Natural killer cell (primary cell): Measurements from ENCODE around the gene CES2. TPM values are rescaled to one million over a fixed set of nuclear protein-coding genes. Genes with fewer than 3 reads are reported as not detected.

Source experiments
- ATAC-seq, 3 donors: fragments of 150-1000 bp in 2 of 3; fragments of 200-7000 bp in 1 of 3; cut with Tn5 transposase; 1 replicate in 1 of 3; 2 replicates in 2 of 3; pipeline ENCODE4 v1.10.0; 2021; ENCODE audit warnings: mild to moderate bottlenecking in 2 of 3, moderate library complexity in 2 of 3
- DNase-seq, 2 donors: peaks; one replicate each; pipeline versions ENCODE4 v3.0.0 to v3.0.0-alpha.2; 2013 to 2021; ENCODE audit warnings: mixed read lengths in 1 of 2
- H3K27ac ChIP-seq: one replicate; pipeline ENCODE4 v1.5.1; 2013; ENCODE audit warnings: mild to moderate bottlenecking, low read length
- H3K27me3 ChIP-seq: one replicate; pipeline ENCODE4 v1.6.1; 2013; ENCODE audit warnings: low read length; ENCODE audit not compliant: control insufficient read depth, insufficient read depth
- H3K36me3 ChIP-seq: one replicate; pipeline ENCODE4 v1.6.1; 2013; ENCODE audit warnings: low read length; ENCODE audit not compliant: control insufficient read depth, insufficient read depth
- H3K4me1 ChIP-seq: one replicate; pipeline ENCODE4 v1.6.1; 2013; ENCODE audit warnings: low read length; ENCODE audit not compliant: control insufficient read depth, insufficient read depth
- H3K4me3 ChIP-seq: one replicate; pipeline ENCODE4 v1.5.1; 2013; ENCODE audit warnings: low read length
- H3K9me3 ChIP-seq: one replicate; pipeline ENCODE4 v1.6.1; 2013; ENCODE audit warnings: low read length; ENCODE audit not compliant: control insufficient read depth, insufficient read depth
- H3K27ac Mint-ChIP-seq, 2 donors: one replicate each; pipeline ENCODE4 v1.8.0; 2022; ENCODE audit warnings: mild to moderate bottlenecking in 2 of 2, mixed read lengths in 2 of 2, moderate library complexity in 1 of 2
- H3K27me3 Mint-ChIP-seq, 2 donors: one replicate each; pipeline ENCODE4 v1.8.0; 2022; ENCODE audit warnings: low read depth in 2 of 2, mixed read lengths in 2 of 2
- H3K36me3 Mint-ChIP-seq: one replicate; pipeline ENCODE4 v1.8.0; 2022; ENCODE audit warnings: mixed read lengths
- H3K4me1 Mint-ChIP-seq, 2 donors: one replicate each; pipeline ENCODE4 v1.8.0; 2022; ENCODE audit warnings: mixed read lengths in 2 of 2
- H3K4me3 Mint-ChIP-seq: one replicate; pipeline ENCODE4 v1.8.0; 2022; ENCODE audit warnings: mild to moderate bottlenecking, moderate library complexity, mixed read lengths
- H3K9me3 Mint-ChIP-seq, 2 donors: one replicate each; pipeline ENCODE4 v1.8.0; 2022; ENCODE audit warnings: mixed read lengths in 2 of 2
- CTCF ChIP-seq: fragments of 200-600 bp; IDR thresholded peaks from one replicate; pipeline ENCODE4 v1.8.0; 2022; ENCODE audit warnings: antibody characterized with exemption
- WGBS: methylation state at CpG from one replicate; pipeline ENCODE4 v1.1.7; 2013; ENCODE audit warnings: missing lambda C conversion rate; ENCODE audit not compliant: insufficient coverage; 5-methylcytosine and 5-hydroxymethylcytosine counted together
- intact Hi-C: fragments of 100-400 bp; cut with micrococcal nuclease; formaldehyde crosslinking; loops from one replicate; pipeline ENCODE4 v1.14.2; 2022
- total RNA-seq, 4 donors: library from RNA; stranded (reverse); fragments of 120-200 nt in 1 of 4; gene quantifications; one replicate each; pipeline versions ENCODE4 v1.2.3 to v1.2.4, GENCODE V29; 2013 to 2022

The CES2 gene
- total RNA-seq, 3 donors from 2014 or later (not counting 1 experiment from before 2014, with no cell fraction given), result 26.9 to 33.6 (median 33.1) TPM

- peaks cover 7% of the 10 kb centered on the region for H3K4me1 ChIP-seq
- no peaks in the 10 kb centered on the region for H3K36me3 ChIP-seq
- no peak overlapping the region for H3K4me3 ChIP-seq
- peaks cover 13% of the 10 kb centered on the region for H3K27me3 ChIP-seq
- H3K27me3 Mint-ChIP-seq, result peaks cover 10 to 26% of the 10 kb centered on the region in 2 donors
- intact Hi-C loops, result no loop called here
- no peaks in the 10 kb centered on the region for H3K9me3 Mint-ChIP-seq
- no peaks in the 10 kb centered on the region for H3K9me3 ChIP-seq
- no peak overlapping the region for H3K27ac ChIP-seq
- no peak for DNase-seq
- H3K4me3 Mint-ChIP-seq, result no peak overlapping the region
- no peaks in the 10 kb centered on the region for H3K36me3 Mint-ChIP-seq
- WGBS, result 58% methylated on average over 2 of the region's 2 CpGs
- no peak for TF ChIP-seq CTCF
- peaks cover 0 to 5% of the 10 kb centered on the region in 2 donors for H3K4me1 Mint-ChIP-seq
- H3K27ac Mint-ChIP-seq, result no peak overlapping the region
- ATAC-seq, result no peak
Measured at GRCh38 chr16:66920299-66920590, 15.1 kb upstream of the CES2 start.

GRCh38 chr16:66920924-66921680 is 14.2 kb upstream of the CES2 start:
- no peak overlapping the region for H3K27ac Mint-ChIP-seq
- no peaks in the 10 kb centered on the region for H3K9me3 Mint-ChIP-seq
- DNase-seq, result no peak
- no peak for TF ChIP-seq CTCF
- whole genome bisulfite sequencing, result 77% methylated on average over 9 of the region's 9 CpGs
- H3K4me3 Mint-ChIP-seq, result no peak overlapping the region
- ATAC-seq, result no peak
- Histone ChIP-seq H3K4me3 (no peak overlapping the region), H3K36me3 (no peaks in the 10 kb centered on the region), H3K27ac (no peak overlapping the region), H3K9me3 (no peaks in the 10 kb centered on the region), H3K27me3 (peaks cover 22% of the 10 kb centered on the region), H3K4me1 (peaks cover 13% of the 10 kb centered on the region)
- peaks cover 0 to 13% of the 10 kb centered on the region in 2 donors for H3K4me1 Mint-ChIP-seq
- intact Hi-C loops, result no loop called here
- peaks cover 10 to 32% of the 10 kb centered on the region in 2 donors for H3K27me3 Mint-ChIP-seq
- H3K36me3 Mint-ChIP-seq, result no peaks in the 10 kb centered on the region

- Mint-ChIP-seq H3K27ac (no peak overlapping the region), H3K9me3 (no peaks in the 10 kb centered on the region), H3K4me3 (no peak overlapping the region), H3K4me1 (peaks cover 0 to 13% of the 10 kb centered on the region in 2 donors), H3K36me3 (no peaks in the 10 kb centered on the region), H3K27me3 (peaks cover 10 to 32% of the 10 kb centered on the region in 2 donors)
- Histone ChIP-seq H3K36me3 (no peaks in the 10 kb centered on the region), H3K27me3 (peaks cover 22% of the 10 kb centered on the region), H3K27ac (no peak overlapping the region), H3K4me3 (no peak overlapping the region), H3K4me1 (peaks cover 13% of the 10 kb centered on the region), H3K9me3 (no peaks in the 10 kb centered on the region)
- 78% methylated on average over 42 of the region's 42 CpGs for WGBS
- DNase-seq (no peak), ATAC-seq (no peak)
- TF ChIP-seq CTCF, result no peak
- intact Hi-C loops, result no loop called here
Measured at GRCh38 chr16:66921729-66922450, 13.4 kb upstream of the CES2 start.
